Forelimb muscle (tissue), 1 donor: ENCODE measurements around the gene TNFRSF14. TPM values are rescaled to one million over a fixed set of nuclear protein-coding genes. Genes with fewer than 3 reads are reported as not detected.
A peak's percentile ranks its signal among the peaks of the same experiment; 100 is the strongest.

Source experiments
- DNase-seq: peaks from one replicate; pipeline ENCODE4 v3.0.0-alpha.2; 2013; ENCODE audit warnings: low read depth
- polyA plus RNA-seq: library from polyadenylated mRNA; unstranded; fragments of 120-200 nt; gene quantifications from one replicate; pipeline ENCODE4 v1.2.1, GENCODE V29; 2013; ENCODE audit not compliant: insufficient read length

The TNFRSF14 gene
- polyA plus RNA-seq, 1 donor: 11.2 TPM

DNA sequence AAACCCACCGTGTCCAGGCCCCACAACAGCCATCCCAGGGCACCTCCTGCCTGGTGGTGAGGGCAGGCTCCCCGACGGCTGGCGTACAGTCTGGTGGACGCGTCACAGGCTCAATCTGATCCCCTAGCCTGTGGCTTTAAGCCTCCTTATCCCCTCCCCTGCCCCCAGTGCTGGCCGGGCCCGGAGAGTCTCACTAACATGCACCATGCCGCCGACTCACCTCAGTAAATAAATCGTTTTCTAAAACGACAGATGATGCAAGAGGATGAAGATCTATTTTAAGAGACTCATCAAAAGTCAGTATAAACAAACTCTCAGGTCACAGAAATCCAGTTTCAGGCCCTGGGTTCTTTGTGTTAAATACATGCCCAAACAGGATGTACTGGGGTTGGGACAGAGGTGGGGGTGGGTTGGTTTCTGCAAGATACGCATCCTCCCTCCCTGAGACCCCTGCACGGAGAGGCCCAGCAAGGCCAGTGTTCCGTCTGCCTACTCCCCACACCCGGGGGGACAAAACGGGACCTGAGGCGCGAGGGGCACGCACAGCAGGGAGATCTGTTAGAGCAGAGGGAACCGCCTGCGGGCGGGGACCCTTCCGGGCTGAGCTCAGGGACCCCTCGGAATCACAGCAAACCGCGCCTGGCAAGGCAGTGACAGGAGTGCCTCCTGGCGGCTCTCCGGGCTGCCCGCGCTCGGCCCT lies 32.8 kb upstream of the TNFRSF14 start:
- no peak for DNase-seq

DNA sequence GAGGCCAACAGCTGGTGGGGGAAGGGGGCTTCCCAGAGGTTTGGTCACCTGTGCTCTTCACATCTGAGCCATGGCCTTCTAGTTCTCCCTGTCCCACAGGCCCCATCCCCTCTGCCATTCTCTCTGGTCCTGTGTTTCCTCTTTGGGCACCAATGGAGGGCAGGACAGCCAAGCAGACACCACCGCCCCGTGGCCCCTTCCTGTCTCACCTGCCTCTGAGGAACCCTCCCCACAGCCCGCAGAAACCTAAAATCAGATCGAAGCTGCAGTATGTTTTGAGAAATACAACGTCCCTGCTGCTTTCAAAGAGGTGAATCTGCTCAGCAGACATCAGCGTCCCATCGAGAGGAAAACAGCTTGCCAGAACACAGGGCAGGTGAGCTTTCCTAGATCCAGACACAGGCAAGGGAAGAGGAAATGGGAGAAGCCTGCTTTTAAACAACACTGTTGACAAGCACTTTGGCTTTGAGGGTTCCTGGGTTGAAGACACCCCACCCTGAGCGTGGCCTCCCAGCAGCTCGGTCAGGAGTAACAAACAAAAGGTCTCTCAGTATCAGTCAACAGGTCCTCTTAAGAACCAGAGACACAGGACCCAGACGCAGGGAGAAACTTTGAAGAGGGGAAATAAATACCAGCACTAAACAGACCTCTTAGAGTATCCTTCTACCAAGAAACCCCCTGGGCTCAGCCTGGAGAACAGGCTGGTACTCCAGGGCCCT lies 32.1 kb upstream of the TNFRSF14 start:
- DNase-seq: no peak

DNA sequence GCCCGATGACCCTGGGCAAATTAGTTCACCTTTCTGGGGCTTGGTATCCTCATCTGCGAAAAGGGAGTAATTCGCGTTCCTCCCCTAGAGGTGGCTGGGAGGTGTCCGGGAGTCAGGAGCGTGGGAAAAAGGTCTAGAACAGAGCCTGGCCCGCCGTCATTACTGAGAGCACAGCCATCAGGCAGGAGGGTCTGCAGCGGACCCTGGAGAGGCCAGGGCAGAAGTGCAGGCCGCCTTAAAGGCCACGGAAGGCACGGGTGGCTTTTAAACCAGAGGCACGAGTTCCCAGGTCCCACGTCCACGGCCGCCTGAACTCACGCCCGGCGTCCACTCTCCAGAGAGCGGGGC lies 30.6 kb upstream of the TNFRSF14 start:
- DNase-seq: no peak

GRCh38 chr1:2525920-2526823 lies 30.0 kb upstream of the TNFRSF14 start, which contains the start of gene PANK4:
PANK4 (minus strand) TSS chr1:2526596; CDS start chr1:2526587, 9 bp downstream.
- DNase-seq: peak; percentile 80

DNA sequence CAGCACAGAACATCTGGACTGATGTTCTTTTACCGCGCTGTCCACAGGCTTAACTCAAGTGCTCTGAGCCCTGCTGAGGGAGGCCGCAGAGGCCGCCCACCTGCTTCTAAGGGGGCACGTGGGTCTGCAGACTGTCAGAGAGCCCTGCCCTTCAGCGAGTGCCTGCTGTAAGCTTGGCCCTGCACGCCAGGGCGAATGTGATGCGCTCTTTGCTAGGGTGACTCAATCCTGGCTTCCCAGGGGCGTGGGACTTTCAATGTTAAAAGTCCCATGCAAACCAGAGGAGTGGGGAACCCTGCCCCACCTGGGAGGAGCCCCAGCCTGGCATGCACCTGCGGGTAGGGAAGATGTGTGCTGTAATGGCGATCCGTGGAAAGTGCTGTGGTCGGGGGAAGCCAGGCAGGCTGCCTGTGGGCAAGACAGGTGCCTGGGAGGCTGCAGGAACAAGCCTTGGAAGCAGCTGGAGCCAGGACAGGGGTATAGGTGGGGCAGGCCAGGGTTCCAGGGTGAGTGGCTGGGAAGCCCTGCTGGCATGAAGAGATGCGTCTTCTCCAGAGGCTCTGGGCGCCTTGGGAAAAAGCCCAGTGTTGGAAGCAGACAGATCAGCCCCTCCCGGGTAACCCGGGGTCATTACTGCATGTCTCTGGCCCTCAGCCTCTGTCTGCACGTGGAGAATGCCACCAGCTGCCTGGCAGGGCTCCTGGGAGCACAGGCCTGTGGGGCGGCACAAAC lies 29.2 kb upstream of the TNFRSF14 start:
- DNase-seq: no peak

DNA sequence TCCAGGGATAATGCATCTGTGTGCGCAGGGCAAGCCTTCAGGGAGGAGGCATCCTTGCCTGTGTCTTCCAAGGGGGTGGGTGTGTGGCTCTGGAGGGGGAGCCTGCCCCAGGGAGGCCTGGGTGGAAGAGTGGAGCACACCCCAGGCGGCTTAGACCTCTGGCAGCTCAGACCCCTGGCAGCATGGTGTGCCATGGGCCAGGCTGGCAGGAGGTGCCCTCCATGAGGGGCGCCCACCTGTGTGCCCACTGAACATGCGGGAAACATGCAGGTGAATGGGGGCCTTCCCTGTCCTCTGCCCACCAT lies 28.7 kb upstream of the TNFRSF14 start:
- DNase-seq: no peak

DNA sequence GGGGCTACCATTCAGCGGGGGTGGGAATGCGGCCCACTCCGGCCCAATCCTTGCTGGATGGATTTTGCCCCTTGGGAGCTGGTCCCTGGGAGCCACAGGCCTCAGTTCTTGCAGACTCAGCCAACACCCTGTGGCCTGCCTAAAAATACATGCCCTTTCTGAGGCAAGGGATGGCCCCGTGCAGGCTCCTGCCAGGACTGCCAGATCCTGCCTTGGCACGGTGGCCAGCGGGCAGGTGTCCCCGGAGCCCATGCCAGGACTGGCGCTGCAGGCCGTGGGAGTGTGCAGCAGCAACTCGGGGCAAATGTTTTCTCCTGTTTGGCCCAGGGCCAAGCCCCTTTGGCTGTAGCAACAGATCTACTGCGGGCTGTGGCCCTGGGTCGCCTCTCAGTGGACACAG lies 28.2 kb upstream of the TNFRSF14 start:
- no peak for DNase-seq

DNA sequence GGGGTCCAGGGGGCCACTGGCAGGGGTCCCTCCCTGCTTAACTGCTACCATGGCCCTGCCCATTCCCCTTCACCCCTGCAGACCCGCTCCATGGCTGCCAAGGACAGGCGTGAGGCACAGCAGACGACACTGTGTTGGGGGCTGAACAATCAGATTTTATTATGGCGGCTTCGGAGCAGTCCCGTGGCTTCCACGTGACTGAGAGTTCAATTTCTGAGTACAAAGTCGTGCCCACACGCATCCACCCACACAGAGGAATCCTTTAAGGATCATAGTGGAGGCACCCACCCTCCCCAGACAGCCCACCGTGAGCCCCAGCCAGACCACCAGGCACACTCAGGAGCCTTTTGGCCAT lies 27.6 kb upstream of the TNFRSF14 start:
- no peak for DNase-seq

- no peak for DNase-seq
Observed at GRCh38 chr1:2528966-2529783, 27.0 kb upstream of the TNFRSF14 start.

DNA sequence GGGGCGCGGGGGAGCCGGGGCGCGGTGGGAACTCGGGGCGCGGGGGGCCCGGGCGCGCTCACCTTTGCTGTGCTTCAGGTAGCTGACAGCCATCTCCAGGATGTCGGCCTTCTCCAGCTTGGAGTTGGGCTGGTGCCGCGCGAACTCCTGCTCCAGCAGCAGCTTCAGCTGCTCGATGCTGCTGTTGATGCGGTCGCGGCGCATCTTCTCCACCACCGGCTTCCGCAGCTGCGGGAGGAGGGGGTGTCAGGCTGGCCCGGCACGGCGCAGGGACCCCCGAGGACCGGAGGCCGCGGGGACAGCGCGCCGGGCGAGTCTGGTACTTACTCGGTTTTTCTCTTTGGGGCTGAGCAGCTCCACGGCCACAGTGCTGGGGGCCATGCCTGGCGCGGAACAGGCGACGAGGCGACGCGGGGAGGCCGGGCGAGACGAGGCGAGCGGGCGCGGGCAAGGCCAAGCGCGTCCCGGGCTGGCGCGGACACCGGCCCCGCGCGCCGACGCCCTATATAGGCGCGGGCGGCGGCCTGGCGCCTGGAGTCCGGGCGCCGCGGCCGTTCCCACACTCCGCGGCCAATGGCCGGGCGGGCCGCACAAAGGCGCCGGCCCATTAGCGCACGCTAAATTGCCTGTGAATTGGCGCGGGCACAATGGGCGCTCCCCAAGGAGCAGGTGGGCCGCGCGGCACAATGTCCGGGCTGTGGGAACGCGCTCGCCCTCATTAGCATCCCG lies 26.2 kb upstream of the TNFRSF14 start, which contains the start of gene HES5:
Gene HES5 (minus strand): TSS at position 480 of the 729 bp plus-strand sequence. CDS start 99 bp downstream, at position 381.
- DNase-seq: no peak

DNA sequence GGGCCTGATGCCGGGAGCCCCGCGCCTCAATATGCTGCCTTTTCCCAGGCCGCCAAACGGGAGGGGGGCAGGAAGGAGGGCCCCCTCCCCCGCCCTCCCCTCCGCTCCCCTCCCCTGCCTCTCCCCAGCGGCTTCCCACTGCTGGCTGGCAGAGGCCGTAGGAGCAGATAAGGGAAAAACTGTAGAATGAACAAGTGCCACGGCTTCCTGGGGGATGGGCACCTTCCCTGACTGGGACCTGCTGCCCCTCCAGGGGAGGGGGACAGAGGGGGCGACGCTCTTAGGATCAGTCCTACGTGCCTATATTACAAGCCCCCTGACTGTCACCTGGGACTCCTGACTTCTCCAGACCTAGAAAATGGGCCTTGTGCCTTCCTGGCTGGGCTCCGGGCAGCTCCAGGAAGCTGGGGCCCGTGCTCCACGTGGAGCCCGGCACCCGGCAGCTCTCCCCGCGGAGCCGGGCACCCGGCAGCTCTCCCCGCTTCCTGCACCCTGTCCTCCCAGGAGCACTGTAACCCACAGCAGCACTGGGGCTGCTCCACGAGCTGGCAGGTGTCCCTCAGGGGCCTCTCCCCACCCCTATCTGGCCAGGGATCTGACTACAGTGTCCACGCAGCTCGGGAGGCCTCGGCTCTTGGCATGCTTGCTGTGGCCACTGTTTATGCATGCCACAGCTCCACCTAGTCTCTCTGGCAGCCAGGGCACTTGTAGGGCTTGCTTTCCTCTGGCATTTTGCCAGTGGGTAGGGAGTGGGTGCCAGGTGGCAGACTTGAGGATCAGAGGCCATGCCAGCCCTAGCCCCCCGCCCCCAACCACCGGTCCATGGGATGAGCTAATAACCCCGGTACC lies 25.4 kb upstream of the TNFRSF14 start:
- no peak for DNase-seq

- DNase-seq: no peak
Observed at GRCh38 chr1:2532485-2533160, 23.5 kb upstream of the TNFRSF14 start.

- DNase-seq: no peak
Observed at GRCh38 chr1:2533365-2533764, 22.8 kb upstream of the TNFRSF14 start.

DNA sequence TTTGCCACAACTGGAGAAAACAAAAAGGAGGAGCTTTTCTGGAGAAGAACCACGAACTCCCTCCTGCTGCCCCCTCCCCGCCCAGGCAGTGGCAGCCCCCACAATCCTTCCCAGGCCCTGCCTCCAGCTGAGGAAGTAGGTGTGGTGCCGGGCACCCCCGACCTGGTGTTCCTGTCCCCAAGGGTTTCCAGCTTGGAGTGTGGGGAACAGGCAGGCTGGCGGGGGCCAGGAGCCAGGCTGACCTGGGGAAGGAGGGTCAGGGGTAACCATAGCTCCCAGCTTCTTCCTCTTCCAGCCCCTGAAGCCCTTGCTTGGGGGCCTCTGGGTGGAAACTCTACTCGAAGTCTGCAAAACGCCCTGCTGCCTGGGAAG lies 21.9 kb upstream of the TNFRSF14 start:
- DNase-seq: no peak

- no peak for DNase-seq
Observed at GRCh38 chr1:2534687-2535441, 21.3 kb upstream of the TNFRSF14 start.

GRCh38 chr1:2535455-2535854 lies 20.7 kb upstream of the TNFRSF14 start:
- no peak for DNase-seq

DNA sequence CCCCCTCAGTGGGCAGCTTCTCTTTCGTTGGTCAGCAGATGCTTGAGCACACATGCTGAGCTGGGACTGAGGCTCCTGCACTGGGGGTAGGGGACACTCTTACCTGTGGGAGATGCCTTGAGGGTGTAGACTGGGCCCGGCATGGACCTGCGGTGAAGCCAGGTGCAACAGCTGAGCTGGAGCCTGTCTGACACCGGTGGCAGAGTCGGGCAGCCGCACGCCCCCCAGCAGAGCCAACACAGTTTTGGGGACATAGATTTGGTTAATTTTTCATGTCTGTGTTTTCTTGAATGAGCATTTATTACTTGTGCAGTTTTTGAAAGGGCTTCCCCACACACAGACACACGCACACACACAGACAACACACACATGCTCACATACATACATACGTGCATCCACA lies 20.2 kb upstream of the TNFRSF14 start:
- no peak for DNase-seq

DNA sequence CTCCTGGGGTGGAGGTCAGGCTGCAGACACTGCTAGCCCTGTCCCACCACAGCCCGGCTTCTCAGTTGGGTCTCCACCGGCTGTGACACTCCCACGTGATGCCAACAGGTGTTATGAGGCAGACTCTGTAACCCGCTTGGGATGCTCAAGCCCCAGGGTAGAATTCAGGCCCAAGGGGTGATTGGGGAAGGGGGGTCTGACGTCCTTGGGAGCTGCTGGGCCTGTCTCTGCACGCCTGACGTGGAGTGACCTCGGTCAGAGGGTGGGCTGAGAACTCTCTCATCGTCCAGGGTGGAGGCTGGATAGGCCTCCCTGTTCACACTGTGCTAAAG lies 18.4 kb upstream of the TNFRSF14 start:
- DNase-seq: no peak
